MCF 10A (cell line): Measurements from ENCODE around the gene COPA. TPM values are rescaled to one million over a fixed set of nuclear protein-coding genes. Genes with fewer than 3 reads are reported as not detected.

Experiments
- BruUV-seq: library from RNA; stranded (reverse); fragments of 400-500 nt; replicated peaks from 2 replicates; lab custom pipeline; 2021; lab: Mats Ljungman, UMichigan
- CTCF ChIA-PET: fragments of 300-600 bp; sonication (Branson Sonifier 250); formaldehyde crosslinking; extraction: SDS; loops from one replicate; lab custom pipeline; 2021; ENCODE audit warnings: antibody characterized with exemption, inconsistent platforms; lab: Yijun Ruan, JAX
- POLR2A ChIA-PET: fragments of 300-600, 350-650 bp; sonication (Branson Sonifier 250); formaldehyde crosslinking; extraction: SDS; loops from one replicate; lab custom pipeline; 2020; ENCODE audit warnings: antibody characterized with exemption, inconsistent platforms; lab: Yijun Ruan, JAX
- DNase-seq: peaks from one replicate; pipeline ENCODE4 v3.0.0-alpha.2; 2018; ENCODE audit not compliant: unreplicated experiment
- H3K27ac Mint-ChIP-seq: one replicate; pipeline ENCODE4 v1.8.0; 2022; ENCODE audit warnings: mild to moderate bottlenecking, low read depth, mixed read lengths; ENCODE audit not compliant: unreplicated experiment
- H3K27me3 Mint-ChIP-seq: one replicate; pipeline ENCODE4 v1.8.0; 2022; ENCODE audit warnings: mixed read lengths; ENCODE audit not compliant: insufficient read depth, unreplicated experiment
- H3K36me3 Mint-ChIP-seq: one replicate; pipeline ENCODE4 v1.8.0; 2022; ENCODE audit warnings: mild to moderate bottlenecking, moderate library complexity, mixed read lengths; ENCODE audit not compliant: insufficient read depth, unreplicated experiment
- H3K4me1 Mint-ChIP-seq: one replicate; pipeline ENCODE4 v1.8.0; 2022; ENCODE audit warnings: mixed read lengths; ENCODE audit not compliant: insufficient read depth, unreplicated experiment
- H3K4me3 Mint-ChIP-seq: one replicate; pipeline ENCODE4 v1.8.0; 2022; ENCODE audit warnings: mild to moderate bottlenecking, moderate library complexity, mixed read lengths; ENCODE audit not compliant: unreplicated experiment
- H3K9me3 Mint-ChIP-seq: one replicate; pipeline ENCODE4 v1.8.0; 2022; ENCODE audit warnings: mixed read lengths; ENCODE audit not compliant: unreplicated experiment
- CTCF ChIP-seq: fragments of 200-600 bp; IDR thresholded peaks from one replicate; pipeline ENCODE4 v1.8.0; 2022; ENCODE audit warnings: antibody characterized with exemption, mild to moderate bottlenecking; ENCODE audit not compliant: unreplicated experiment
- intact Hi-C: fragments of 100-400 bp; cut with micrococcal nuclease; formaldehyde crosslinking; loops from 2 replicates; pipeline ENCODE4 v1.14.1; 2022
- total RNA-seq: library from RNA; stranded (reverse); gene quantifications from 2 replicates; pipeline ENCODE4 v1.2.3, GENCODE V29; 2022

Gene COPA
- total RNA-seq, 1 experiment from 2014 or later, result 273 TPM

GRCh38 chr1:160376525-160377131, 33.6 kb upstream of the COPA start:
- H3K27me3 Mint-ChIP-seq, result peaks cover 19% of the 10 kb centered on the region
- CTCF ChIA-PET, result interaction anchor here (0.6 to 10.1 kb wide), 52 partner anchors 10 to 942 kb away, joined by 3 to 181 read pairs (median 5); partner anchors contain the start of gene NHLH1
- no peaks in the 10 kb centered on the region for H3K36me3 Mint-ChIP-seq
- no peaks in the 10 kb centered on the region for H3K9me3 Mint-ChIP-seq
- peaks cover 13% of the 10 kb centered on the region for H3K4me1 Mint-ChIP-seq
- no TSS peak for BruUV-seq
- H3K27ac Mint-ChIP-seq, result no peak overlapping the region
- intact Hi-C loops, result loop anchor here (1.0 to 10.0 kb wide), 5 partner anchors 183 to 442 kb away; no protein-coding TSS in a partner anchor
- peak; percentile 81 for DNase-seq
- no peak overlapping the region for H3K4me3 Mint-ChIP-seq
- POLR2A ChIA-PET, result interaction anchor here (0.6 to 1.9 kb wide), 6 partner anchors 11 to 40 kb away, joined by 3 to 9 read pairs (median 3); partner anchors contain the start of genes COPA and NCSTN
- TF ChIP-seq CTCF, result peak; percentile 98

GRCh38 chr1:160375788-160376524, 32.9 kb upstream of the COPA start:
- TF ChIP-seq CTCF, result no peak
- ChIA-PET POLR2A (interaction anchor here (0.6 to 1.9 kb wide), 5 partner anchors 12 to 41 kb away, joined by 3 to 7 read pairs (median 3); no protein-coding TSS in a partner anchor), CTCF (interaction anchor here (0.6 to 10.1 kb wide), 38 partner anchors 10 to 943 kb away, joined by 3 to 181 read pairs (median 7); partner anchors contain the start of gene NHLH1)
- Mint-ChIP-seq H3K27me3 (peaks cover 25% of the 10 kb centered on the region), H3K4me3 (no peak overlapping the region), H3K4me1 (peaks cover 13% of the 10 kb centered on the region), H3K9me3 (no peaks in the 10 kb centered on the region), H3K27ac (no peak overlapping the region), H3K36me3 (no peaks in the 10 kb centered on the region)
- no peak for DNase-seq
- intact Hi-C loops, result loop anchor here (1.0 to 10.0 kb wide), 5 partner anchors 183 to 441 kb away; no protein-coding TSS in a partner anchor
- no TSS peak for BruUV-seq

GRCh38 chr1:160374306-160375110, 31.5 kb upstream of the COPA start:
- DNase-seq, result no peak
- Mint-ChIP-seq H3K9me3 (no peaks in the 10 kb centered on the region), H3K27ac (no peak overlapping the region), H3K4me3 (no peak overlapping the region), H3K27me3 (peaks cover 31% of the 10 kb centered on the region), H3K4me1 (peaks cover 13% of the 10 kb centered on the region), H3K36me3 (no peaks in the 10 kb centered on the region)
- POLR2A ChIA-PET, result interaction anchor here (0.6 to 1.0 kb wide), 3 partner anchors 32 to 113 kb away, joined by 3 read pairs; no protein-coding TSS in a partner anchor
- TF ChIP-seq CTCF, result no peak
- intact Hi-C loops, result loop anchor here (10.0 kb wide), 2 partner anchors 330 to 440 kb away; no protein-coding TSS in a partner anchor
- CTCF ChIA-PET, result interaction anchor here (0.8 to 10.1 kb wide), 10 partner anchors 10 to 272 kb away, joined by 3 to 181 read pairs (median 26); partner anchors contain the start of gene NHLH1
- BruUV-seq, result no TSS peak
